ENCODE data around the gene JMJD1C.

DNA sequence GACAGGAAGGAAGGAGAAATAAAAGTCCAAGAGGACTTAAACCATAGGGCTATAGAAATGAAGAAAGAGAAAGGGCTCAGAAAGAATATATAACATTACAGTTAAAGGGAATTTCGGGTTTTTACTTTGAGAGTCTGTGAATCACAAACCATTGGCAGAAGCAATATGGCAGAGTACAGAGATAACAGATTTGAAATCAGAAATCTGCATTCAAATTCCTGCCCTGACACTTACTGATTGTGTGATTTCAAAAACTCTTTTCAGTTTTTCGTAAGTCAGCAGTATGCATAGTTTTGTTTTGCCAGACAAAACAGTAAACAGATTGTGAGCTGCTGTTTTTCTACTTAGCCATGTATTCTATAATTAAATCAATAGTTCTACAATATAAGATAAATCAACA, 8.2 kb downstream of the JMJD1C start:
- no peak for TF ChIP-seq CTCF (IDR thresholded peaks at IDR 0.05; ENCODE audit: extremely low read depth in 1 of 2, insufficient read depth in 1 of 2, low read depth in 1 of 2, low read length in 2 of 2)
- TF ChIP-seq EZH2 (IDR thresholded peaks at IDR 0.05; ENCODE audit: borderline replicate concordance, low read depth, low read length, severe bottlenecking): no peak

Measured in endothelial cell of umbilical vein (primary cell).